Esophagus muscularis mucosa (tissue), 4 donors: ENCODE results near the gene SNRNP27. TPM values are rescaled to one million over a fixed set of nuclear protein-coding genes. Genes with fewer than 3 reads are reported as not detected.
"Not testable (repeated sequence)": the region's sequence is repeated elsewhere in the genome, so short reads cannot be mapped to it uniquely, and the experiment has no call there.

Source experiments
- DNase-seq: peaks from one replicate; pipeline ENCODE4 v3.0.0-alpha.2; 2017; ENCODE audit errors: extremely low spot score
- H3K27ac ChIP-seq, 4 donors: fragments of 200-600 bp; sonication (generic); replicated peaks in 1 of 4; 1 replicate in 3 of 4; 2 replicates in 1 of 4; pipeline ENCODE4 v1.5.1; 2016 to 2019; ENCODE audit warnings: mild to moderate bottlenecking in 1 of 4
- H3K27me3 ChIP-seq, 4 donors: fragments of 200-600 bp; sonication (generic); one replicate each; pipeline versions ENCODE4 v1.5.1 to v1.6.0; 2016 to 2019
- H3K36me3 ChIP-seq, 4 donors: fragments of 200-600 bp; sonication (generic); one replicate each; pipeline ENCODE4 v1.5.1; 2016 to 2019
- H3K4me1 ChIP-seq, 4 donors: fragments of 200-600 bp; sonication (generic); one replicate each; pipeline ENCODE4 v1.5.1; 2016 to 2019
- H3K4me3 ChIP-seq, 4 donors: fragments of 200-600 bp; sonication (generic); 1 replicate in 2 of 4; 2 replicates in 2 of 4; pipeline ENCODE4 v1.5.1; 2016 to 2019; ENCODE audit warnings: mild to moderate bottlenecking in 4 of 4, moderate library complexity in 1 of 4
- H3K9me3 ChIP-seq, 4 donors: fragments of 200-600 bp; sonication (generic); 1 replicate in 3 of 4; 2 replicates in 1 of 4; pipeline ENCODE4 v1.5.1; 2016 to 2019
- EP300 ChIP-seq: sonication (generic); formaldehyde crosslinking; IDR thresholded peaks from one replicate; pipeline ENCODE4 v1.6.1; 2017; ENCODE audit warnings: antibody characterized with exemption
- POLR2A ChIP-seq: fragments of 450-650 bp; IDR thresholded peaks from one replicate; pipeline ENCODE4 v1.6.1; 2017; ENCODE audit warnings: antibody characterized with exemption, moderate library complexity, mild to moderate bottlenecking, low read depth
- POLR2AphosphoS5 ChIP-seq, 2 donors: sonication (generic); formaldehyde crosslinking; IDR thresholded peaks; one replicate each; pipeline ENCODE4 v1.6.1; 2017; ENCODE audit warnings: antibody characterized with exemption in 2 of 2
- WGBS: methylation state at CpG from one replicate; pipeline ENCODE4 v1.1.5; 2018; 5-methylcytosine and 5-hydroxymethylcytosine counted together
- intact Hi-C: fragments of 100-400 bp; cut with DNase I; formaldehyde crosslinking; loops from one replicate; pipeline ENCODE4 v1.15.1; 2023
- total RNA-seq, 4 donors: library from RNA; depleted of rRNA; stranded (reverse); fragments of >200 nt; gene quantifications; one replicate each; pipeline versions ENCODE4 v1.1.0 to v1.2.1, GENCODE V29; 2016
- TF ChIP-seq, protein P1 (sequence below), 3 experiments: fragments of 200-600 bp in 2 of 3; fragments of 450-650 bp in 1 of 3; sonication (generic) in 2 of 3; IDR thresholded peaks; one replicate each; pipeline ENCODE4 v1.5.1; 2017 to 2019; ENCODE audit warnings: antibody characterized with exemption in 3 of 3, mild to moderate bottlenecking in 2 of 3, moderate library complexity in 1 of 3

Gene SNRNP27
- total RNA-seq, 4 donors from 2014 or later = 53.8 to 74.9 (median 62.9) TPM

DNA sequence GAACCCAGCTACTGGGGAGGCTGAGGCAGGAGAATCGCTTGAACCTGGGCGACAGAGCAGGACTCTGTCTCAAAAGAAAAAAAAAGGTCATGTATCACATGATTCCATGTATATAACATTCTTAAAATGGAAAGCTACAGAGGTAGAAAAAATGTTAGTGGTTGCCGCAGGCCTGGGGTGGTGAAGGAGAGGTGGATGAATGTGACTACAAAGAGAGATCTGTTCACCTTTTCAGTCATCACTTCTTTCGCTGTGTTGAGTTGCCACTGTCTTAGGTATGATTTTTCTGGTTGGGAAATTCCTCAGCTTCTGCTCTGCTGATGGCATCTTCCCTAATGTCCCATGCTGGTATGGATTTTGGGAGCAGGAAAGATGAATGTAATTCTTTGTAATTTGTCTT lies 5.3 kb upstream of the SNRNP27 start:
- TF ChIP-seq POLR2A = no peak
- no peak for TF ChIP-seq POLR2AphosphoS5 (IDR thresholded peaks at IDR 0.05)
- TF ChIP-seq, protein P1, sequence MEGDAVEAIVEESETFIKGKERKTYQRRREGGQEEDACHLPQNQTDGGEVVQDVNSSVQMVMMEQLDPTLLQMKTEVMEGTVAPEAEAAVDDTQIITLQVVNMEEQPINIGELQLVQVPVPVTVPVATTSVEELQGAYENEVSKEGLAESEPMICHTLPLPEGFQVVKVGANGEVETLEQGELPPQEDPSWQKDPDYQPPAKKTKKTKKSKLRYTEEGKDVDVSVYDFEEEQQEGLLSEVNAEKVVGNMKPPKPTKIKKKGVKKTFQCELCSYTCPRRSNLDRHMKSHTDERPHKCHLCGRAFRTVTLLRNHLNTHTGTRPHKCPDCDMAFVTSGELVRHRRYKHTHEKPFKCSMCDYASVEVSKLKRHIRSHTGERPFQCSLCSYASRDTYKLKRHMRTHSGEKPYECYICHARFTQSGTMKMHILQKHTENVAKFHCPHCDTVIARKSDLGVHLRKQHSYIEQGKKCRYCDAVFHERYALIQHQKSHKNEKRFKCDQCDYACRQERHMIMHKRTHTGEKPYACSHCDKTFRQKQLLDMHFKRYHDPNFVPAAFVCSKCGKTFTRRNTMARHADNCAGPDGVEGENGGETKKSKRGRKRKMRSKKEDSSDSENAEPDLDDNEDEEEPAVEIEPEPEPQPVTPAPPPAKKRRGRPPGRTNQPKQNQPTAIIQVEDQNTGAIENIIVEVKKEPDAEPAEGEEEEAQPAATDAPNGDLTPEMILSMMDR (IDR thresholded peaks at IDR 0.05) = no peak
- no peak for TF ChIP-seq EP300
- H3K4me3 ChIP-seq = no peak overlapping the region
- 97% methylated on average over 4 of the region's 4 CpGs for WGBS
- no peaks in the 10 kb centered on the region for H3K27me3 ChIP-seq
- H3K27ac ChIP-seq = no peak overlapping the region
- H3K9me3 ChIP-seq = peaks cover 0 to 4% (median 0%) of the 10 kb centered on the region in 4 donors
- no peak for DNase-seq
- peaks cover 0 to 4% (median 2%) of the 10 kb centered on the region in 4 donors for H3K4me1 ChIP-seq
- intact Hi-C loops = no loop called here
- H3K36me3 ChIP-seq = no peaks in the 10 kb centered on the region

DNA sequence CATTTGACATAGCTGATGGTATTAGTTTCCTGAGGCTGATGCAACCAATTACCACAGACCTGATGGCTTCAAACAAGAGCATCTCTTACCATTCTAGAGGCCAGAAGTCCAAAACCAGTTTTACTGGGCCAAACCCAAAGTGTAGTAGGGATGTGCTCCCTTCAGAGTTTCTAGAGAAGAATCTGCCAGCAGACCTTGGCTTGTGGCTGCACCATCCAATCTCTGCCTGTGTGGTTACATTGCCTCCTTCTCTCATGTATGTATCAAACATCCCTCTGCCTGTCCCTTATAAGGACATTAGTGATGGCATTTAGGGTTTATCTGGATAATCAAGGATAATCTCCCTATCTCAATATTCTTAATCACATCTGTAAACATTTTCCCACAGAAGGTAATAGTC lies 4.5 kb upstream of the SNRNP27 start:
- H3K4me3 ChIP-seq = no peak overlapping the region
- intact Hi-C loops = no loop called here
- TF ChIP-seq EP300 = no peak
- no peak for TF ChIP-seq POLR2A
- TF ChIP-seq POLR2AphosphoS5 (IDR thresholded peaks at IDR 0.05) = no peak
- TF ChIP-seq, protein P1 (IDR thresholded peaks at IDR 0.05) = no peak
- H3K4me1 ChIP-seq = peaks cover 0 to 6% (median 3%) of the 10 kb centered on the region in 4 donors
- H3K9me3 ChIP-seq = peaks cover 0 to 4% (median 0%) of the 10 kb centered on the region in 4 donors
- no peak for DNase-seq
- H3K27me3 ChIP-seq = no peaks in the 10 kb centered on the region
- no peak overlapping the region for H3K27ac ChIP-seq
- no peaks in the 10 kb centered on the region for H3K36me3 ChIP-seq

DNA sequence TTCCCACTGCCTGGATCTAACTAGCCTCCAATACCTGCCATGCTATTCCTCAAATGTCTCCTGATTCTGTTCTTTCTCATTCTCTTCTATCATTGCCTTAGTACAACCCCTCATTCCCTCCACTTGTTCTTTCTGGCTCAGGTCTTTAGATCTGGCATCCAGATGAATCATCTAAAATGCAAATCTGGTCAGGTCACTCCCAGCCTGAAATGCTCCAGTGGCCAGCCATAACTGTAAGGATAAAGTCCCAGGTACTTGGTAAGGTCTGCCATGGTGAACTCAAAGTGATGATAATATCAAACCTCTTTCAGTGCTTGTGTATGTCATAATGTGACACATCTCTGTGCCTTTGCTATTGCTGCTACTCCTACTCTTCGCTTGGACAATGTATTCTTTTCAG lies 2.9 kb upstream of the SNRNP27 start:
- TF ChIP-seq POLR2A (no peak), EP300 (no peak), POLR2AphosphoS5 (IDR thresholded peaks at IDR 0.05) (no peak)
- TF ChIP-seq, protein P1 (IDR thresholded peaks at IDR 0.05) = no peak
- WGBS = 40% methylated on average over 1 of the region's 1 CpG
- intact Hi-C loops = no loop called here
- peaks cover 13 to 21% (median 17%) of the 10 kb centered on the region in 4 donors for H3K4me1 ChIP-seq
- no peak for DNase-seq
- no peak overlapping the region for H3K27ac ChIP-seq
- H3K36me3 ChIP-seq = peaks cover 0 to 6% (median 3%) of the 10 kb centered on the region in 4 donors
- H3K4me3 ChIP-seq = no peak overlapping the region
- peaks cover 0 to 4% (median 0%) of the 10 kb centered on the region in 4 donors for H3K9me3 ChIP-seq
- H3K27me3 ChIP-seq = no peaks in the 10 kb centered on the region

DNA sequence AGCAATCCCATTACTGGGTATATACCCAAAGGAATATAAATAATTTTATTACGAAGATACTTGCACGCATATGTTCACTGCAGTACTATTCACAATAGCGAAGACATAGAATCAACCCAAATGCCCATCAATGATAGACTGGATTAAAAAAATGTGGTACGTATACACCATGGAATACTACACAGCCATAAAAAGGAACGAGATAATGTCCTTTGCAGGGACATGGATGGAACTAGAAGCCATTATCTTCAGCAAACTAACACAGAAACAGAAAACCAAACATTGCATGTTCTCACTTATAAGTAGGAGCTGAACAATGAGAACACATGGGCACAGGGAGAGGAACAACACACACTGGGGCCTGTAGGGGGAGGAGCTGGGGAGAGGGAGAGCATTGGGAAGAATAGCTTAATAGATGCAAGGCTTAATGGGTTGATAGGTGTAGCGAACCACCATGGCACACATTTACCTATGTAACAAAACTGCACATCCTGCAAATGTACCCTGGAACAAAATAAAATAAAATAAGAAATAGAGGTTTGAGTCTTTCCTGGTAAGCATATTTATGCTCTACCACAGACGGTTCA lies 825 bp upstream of the SNRNP27 start:
- H3K27me3 ChIP-seq, H3K9me3 ChIP-seq, intact Hi-C loops, DNase-seq: not testable (repeated sequence)
- Histone ChIP-seq H3K36me3 (peaks cover 13 to 26% (median 23%) of the 10 kb centered on the region in 4 donors), H3K4me3 (peak overlapping the region; percentile 68 to 83 (median 72)), H3K4me1 (peaks cover 16 to 24% (median 22%) of the 10 kb centered on the region in 4 donors), H3K27ac (peak overlapping the region in 1 of 4 donors; percentile 80)
- 93% methylated on average over 7 of the region's 7 CpGs for WGBS

DNA sequence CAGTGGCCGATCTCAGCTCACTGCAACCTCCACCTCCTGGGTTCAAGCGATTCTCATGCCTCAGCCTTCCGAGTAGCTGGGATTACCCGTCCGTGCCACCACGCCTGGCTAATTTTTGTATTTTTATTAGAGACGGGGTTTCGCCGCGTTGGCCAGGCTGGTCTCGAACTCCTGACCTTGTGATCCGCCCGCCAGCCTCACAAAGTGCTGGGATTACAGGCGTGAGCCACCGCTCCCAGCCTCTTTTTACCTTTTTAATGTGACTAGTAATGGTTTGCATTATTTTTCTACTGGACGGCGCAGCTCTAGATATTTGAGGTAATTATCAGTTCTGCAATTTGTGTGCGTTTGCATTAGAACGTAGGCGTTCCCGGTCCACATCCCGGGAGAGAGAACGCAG lies 981 bp downstream of the SNRNP27 start:
- H3K27me3 ChIP-seq, DNase-seq, intact Hi-C loops, H3K9me3 ChIP-seq: not testable (repeated sequence)
- H3K36me3 ChIP-seq = peaks cover 27 to 44% (median 34%) of the 10 kb centered on the region in 4 donors
- H3K4me1 ChIP-seq = peaks cover 16 to 24% (median 23%) of the 10 kb centered on the region in 4 donors
- H3K4me3 ChIP-seq = peak overlapping the region; percentile 68 to 83 (median 72)
- 22% methylated on average over 23 of the region's 23 CpGs for WGBS
- H3K27ac ChIP-seq = peak overlapping the region; percentile 75 to 89 (median 82)
